ENCODE measurements around the gene TSSK1B.
"Not testable (repeated sequence)": the region's sequence is repeated elsewhere in the genome, so short reads cannot be mapped to it uniquely, and the experiment has no call there.

TSSK1B gene

GRCh38 chr5:113434889-113435288, at the start of gene TSSK1B:
TSSK1B (minus strand) TSS chr5:113434989; CDS start chr5:113434839, 150 bp downstream.
- DNase-seq = no peak

GRCh38 chr5:113480243-113480642, 45.5 kb upstream of the TSSK1B start:
- DNase-seq = no peak

- DNase-seq = no peak
These were observed 43.9 kb upstream of the TSSK1B start for GRCh38 chr5:113478691-113479090.

- no peak for DNase-seq
These were observed 39.4 kb upstream of the TSSK1B start for GRCh38 chr5:113474100-113474728.

- no peak for DNase-seq
These were observed 28.2 kb upstream of the TSSK1B start for GRCh38 chr5:113463032-113463431.

- not testable (repeated sequence) for DNase-seq
These were observed 22.3 kb upstream of the TSSK1B start for GRCh38 chr5:113457106-113457505.

GRCh38 chr5:113452941-113453340, 18.2 kb upstream of the TSSK1B start:
- no peak for DNase-seq

- no peak for DNase-seq
These were observed 17.0 kb upstream of the TSSK1B start for GRCh38 chr5:113451797-113452196.

GRCh38 chr5:113450929-113451328, 16.1 kb upstream of the TSSK1B start:
- no peak for DNase-seq

GRCh38 chr5:113450462-113450861, 15.7 kb upstream of the TSSK1B start:
- DNase-seq = no peak

- DNase-seq = no peak
These were observed 13.5 kb upstream of the TSSK1B start for GRCh38 chr5:113448252-113448651.

GRCh38 chr5:113447498-113448050, 12.8 kb upstream of the TSSK1B start:
- DNase-seq = no peak

- DNase-seq = no peak
These were observed 11.7 kb upstream of the TSSK1B start for GRCh38 chr5:113446358-113446927.

- no peak for DNase-seq
These were observed 2.3 kb upstream of the TSSK1B start for GRCh38 chr5:113437111-113437510.

GRCh38 chr5:113435575-113435974, 786 bp upstream of the TSSK1B start:
- DNase-seq = no peak

- DNase-seq = no peak
These were observed 752 bp downstream of the TSSK1B start for GRCh38 chr5:113433862-113434612.

GRCh38 chr5:113433071-113433470, 1.7 kb downstream of the TSSK1B start:
- DNase-seq = no peak

GRCh38 chr5:113427871-113428574, 6.8 kb downstream of the TSSK1B start:
- no peak for DNase-seq

GRCh38 chr5:113425909-113426308, 8.9 kb downstream of the TSSK1B start:
- no peak for DNase-seq

GRCh38 chr5:113421693-113422092, 13.1 kb downstream of the TSSK1B start:
- no peak for DNase-seq

- no peak for DNase-seq
These were observed 29.3 kb downstream of the TSSK1B start for GRCh38 chr5:113405530-113405929.

GRCh38 chr5:113404269-113404668, 30.5 kb downstream of the TSSK1B start:
- no peak for DNase-seq

- not testable (repeated sequence) for DNase-seq
These were observed 36.8 kb downstream of the TSSK1B start for GRCh38 chr5:113397986-113398385.

Data from CD4-positive, alpha-beta T cell treated with Interleukin-21 for 1 hour (primary cell).